Panc1 (cell line): Measurements from ENCODE around the gene PDE6A. TPM values are rescaled to one million over a fixed set of nuclear protein-coding genes. Genes with fewer than 3 reads are reported as not detected.

Source experiments
- ATAC-seq: fragments of 200-7000 bp; cut with Tn5 transposase; 2 replicates; pipeline ENCODE4 v1.9.1; 2020; ENCODE audit warnings: mild to moderate bottlenecking, moderate library complexity
- BruUV-seq: library from RNA; stranded (reverse); fragments of 400-500 nt; replicated peaks from 2 replicates; lab custom pipeline; 2021; lab: Mats Ljungman, UMichigan
- CTCF ChIA-PET: fragments of 300-600 bp; sonication (Branson Sonifier 250); formaldehyde crosslinking; loops from one replicate; lab custom pipeline; 2022; ENCODE audit warnings: antibody characterized with exemption; lab: Charles Lee
- POLR2A ChIA-PET: fragments of 300-600 bp; sonication (Branson Sonifier 250); formaldehyde crosslinking; loops from one replicate; lab custom pipeline; 2022; ENCODE audit warnings: antibody characterized with exemption; lab: Charles Lee
- DNase-seq: peaks from one replicate; pipeline ENCODE4 v3.0.0-alpha.2; 2010; ENCODE audit warnings: low read depth, low spot score
- H3K27ac ChIP-seq: 2 replicates; pipeline ENCODE4 v1.5.1; 2011; ENCODE audit warnings: mild to moderate bottlenecking, low read length, inconsistent platforms
- H3K27me3 ChIP-seq: fragments of 200-500 bp; sonication (Bioruptor generic); 2 replicates; pipeline ENCODE4 v1.6.0; 2014; ENCODE audit warnings: low read length, inconsistent platforms; ENCODE audit not compliant: control insufficient read depth, insufficient read depth
- H3K36me3 ChIP-seq: fragments of 200-500 bp; sonication (Bioruptor generic); 2 replicates; pipeline ENCODE4 v1.5.1; 2014; ENCODE audit warnings: inconsistent platforms, mild to moderate bottlenecking, low read length, moderate library complexity; ENCODE audit not compliant: control insufficient read depth, insufficient read depth
- H3K4me1 ChIP-seq: 2 replicates; pipeline ENCODE4 v1.5.1; 2011; ENCODE audit warnings: inconsistent platforms, mild to moderate bottlenecking, low read length, moderate library complexity; ENCODE audit not compliant: control insufficient read depth, insufficient read depth
- H3K4me3 ChIP-seq, 2 experiments: 2 replicates each; pipeline ENCODE4 v1.5.1; 2011 to 2012; ENCODE audit warnings: low read depth in 2 of 2, low read length in 2 of 2, mild to moderate bottlenecking in 2 of 2, inconsistent platforms in 1 of 2, moderate library complexity in 1 of 2
- H3K9me3 ChIP-seq: fragments of 200-500 bp; sonication (Bioruptor generic); 2 replicates; pipeline ENCODE4 v1.5.1; 2014; ENCODE audit warnings: low read depth, mild to moderate bottlenecking, inconsistent platforms, low read length, moderate library complexity; ENCODE audit not compliant: control insufficient read depth, insufficient read depth
- CTCF ChIP-seq: fragments of 450-650 bp; IDR thresholded peaks from 2 replicates; pipeline ENCODE4 v1.5.1; 2017; ENCODE audit warnings: mild to moderate bottlenecking
- POLR2AphosphoS5 ChIP-seq: IDR thresholded peaks from 2 replicates; pipeline ENCODE4 v1.6.1; 2012; ENCODE audit warnings: mild to moderate bottlenecking, low read depth, low read length, moderate library complexity
- REST ChIP-seq, 2 experiments: IDR thresholded peaks; 2 replicates each; pipeline ENCODE4 v1.6.1; 2011 to 2012; ENCODE audit warnings: low read depth in 2 of 2, control low read depth in 1 of 2, low read length in 1 of 2, mild to moderate bottlenecking in 1 of 2, moderate library complexity in 1 of 2; ENCODE audit not compliant: insufficient read depth in 1 of 2
- SIN3A ChIP-seq: IDR thresholded peaks from 2 replicates; pipeline ENCODE4 v1.6.1; 2012; ENCODE audit warnings: low read depth, mild to moderate bottlenecking, low read length, moderate library complexity, borderline replicate concordance; ENCODE audit not compliant: insufficient read depth
- TCF7L2 ChIP-seq: IDR thresholded peaks from 2 replicates; pipeline ENCODE4 v1.6.1; 2011; ENCODE audit warnings: mild to moderate bottlenecking, low read depth, low read length, inconsistent platforms
- in situ Hi-C: cut with HindIII; loops from 2 replicates; pipeline ENCODE4 v1.10.0; 2016; ENCODE audit warnings: low sequenced_read_pairs, low pct_unique_long_range_greater_than_20kb
- intact Hi-C: fragments of 100-400 bp; cut with micrococcal nuclease; formaldehyde crosslinking; loops from one replicate; pipeline ENCODE4 v1.10.0; 2022; ENCODE audit not compliant: unreplicated experiment
- total RNA-seq: library from RNA; stranded (reverse); gene quantifications from one replicate; pipeline ENCODE4 v1.2.1, GENCODE V29; 2021; ENCODE audit not compliant: unreplicated experiment

Gene PDE6A
- total RNA-seq, 1 experiment from 2014 or later, result 0.33 TPM

GRCh38 chr5:149924486-149924885 lies 20.1 kb downstream of the PDE6A start:
- intact Hi-C loops, result no loop called here
- Histone ChIP-seq H3K4me1 (no peaks in the 10 kb centered on the region), H3K4me3 (no peak overlapping the region), H3K27me3 (no peaks in the 10 kb centered on the region), H3K27ac (peak overlapping the region; percentile 23; the same call in 1 of the 2 replicates), H3K36me3 (no peaks in the 10 kb centered on the region), H3K9me3 (no peaks in the 10 kb centered on the region)
- ATAC-seq (no peak), DNase-seq (no peak)
- in situ Hi-C loops, result no loop called here
- BruUV-seq, result no TSS peak
- POLR2A ChIA-PET, result no interaction called here
- TF ChIP-seq TCF7L2 (no peak), CTCF (no peak), SIN3A (no peak)
- CTCF ChIA-PET, result no interaction called here

DNA sequence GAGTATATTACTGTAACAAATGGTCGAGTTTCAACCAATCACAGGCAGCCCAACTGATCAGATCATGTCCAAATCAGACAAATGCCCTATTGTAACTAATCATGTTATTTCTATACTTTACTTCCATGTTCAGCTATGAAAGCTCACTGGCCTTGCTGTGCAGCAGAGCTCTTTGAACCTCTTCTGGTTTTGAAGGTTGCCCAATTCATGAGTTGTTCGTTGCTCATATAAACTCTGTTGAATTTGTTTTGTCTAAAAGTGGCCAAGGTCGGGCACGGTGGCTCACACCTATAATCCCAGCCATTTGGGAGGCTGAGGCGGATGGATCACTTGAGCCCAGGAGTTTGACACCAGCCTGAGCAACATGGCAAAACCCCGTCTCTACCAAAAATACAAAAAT lies 21.6 kb downstream of the PDE6A start:
- TF ChIP-seq CTCF (no peak), SIN3A (no peak), POLR2AphosphoS5 (no peak), TCF7L2 (no peak), REST (IDR thresholded peaks at IDR 0.05; ENCODE audit: insufficient read depth in 1 of 2, low read depth in 2 of 2, low read length in 1 of 2) (no peak)
- in situ Hi-C loops, result no loop called here
- no peaks in the 10 kb centered on the region for H3K36me3 ChIP-seq
- no peaks in the 10 kb centered on the region for H3K4me1 ChIP-seq
- CTCF ChIA-PET, result no interaction called here
- DNase-seq (no peak), ATAC-seq (no peak)
- H3K27me3 ChIP-seq, result no peaks in the 10 kb centered on the region
- BruUV-seq, result no TSS peak
- H3K4me3 ChIP-seq, result no peak overlapping the region
- no peak overlapping the region for H3K27ac ChIP-seq
- POLR2A ChIA-PET, result interaction anchor here (0.6 kb wide), 1 partner anchor 23 kb away, joined by 7 read pairs; no protein-coding TSS in a partner anchor
- intact Hi-C loops, result no loop called here
- no peaks in the 10 kb centered on the region for H3K9me3 ChIP-seq
